Testis (tissue), 3 donors: ENCODE results near the gene TGM3. TPM values are rescaled to one million over a fixed set of nuclear protein-coding genes. Genes with fewer than 3 reads are reported as not detected.

Experiments used
- DNase-seq: peaks from one replicate; pipeline ENCODE4 v3.0.0-alpha.2; 2019
- H3K27ac ChIP-seq, 2 donors: fragments of 200-600 bp; sonication (generic); one replicate each; pipeline ENCODE4 v1.5.1; 2019
- H3K27me3 ChIP-seq: fragments of 200-600 bp; sonication (generic); one replicate; pipeline ENCODE4 v1.5.1; 2019
- H3K36me3 ChIP-seq: fragments of 200-600 bp; sonication (generic); one replicate; pipeline ENCODE4 v1.5.1; 2017; ENCODE audit warnings: low read depth; ENCODE audit errors: missing control alignments
- H3K4me1 ChIP-seq: fragments of 200-600 bp; sonication (generic); one replicate; pipeline ENCODE4 v1.5.1; 2019
- H3K4me3 ChIP-seq, 2 donors: fragments of 200-600 bp; sonication (generic); one replicate each; pipeline ENCODE4 v1.5.1; 2017 to 2019
- H3K9me3 ChIP-seq: fragments of 200-600 bp; sonication (generic); one replicate; pipeline ENCODE4 v1.5.1; 2017
- POLR2A ChIP-seq: fragments of 450-650 bp; IDR thresholded peaks from one replicate; pipeline ENCODE4 v1.6.1; 2017; ENCODE audit warnings: antibody characterized with exemption, mild to moderate bottlenecking, moderate library complexity
- WGBS, 2 donors: methylation state at CpG; one replicate each; pipeline ENCODE4 v1.1.5; 2018; 5-methylcytosine and 5-hydroxymethylcytosine counted together
- intact Hi-C: fragments of 100-400 bp; cut with DNase I; formaldehyde crosslinking; loops from one replicate; pipeline ENCODE4 v1.15.1; 2023; ENCODE audit warnings: low total_unique reads
- polyA plus RNA-seq: library from polyadenylated mRNA; stranded (reverse); fragments of 350-450 nt; fragmentation: Illumina TruSeq; extraction: RNeasy Lipid Tissue Mini Kit (QIAGEN cat#74804); gene quantifications from one replicate; pipeline ENCODE4 v1.2.3, GENCODE V29; 2014; ENCODE audit warnings: low read depth, low replicate concordance; ENCODE audit not compliant: insufficient read depth
- total RNA-seq, 2 donors: library from RNA; depleted of rRNA; stranded (reverse); fragments of >200 nt; gene quantifications; one replicate each; pipeline ENCODE4 v1.2.3, GENCODE V29; 2016
- TF ChIP-seq, protein P1 (sequence below), 3 experiments: fragments of 450-650 bp in 2 of 3; fragments of 200-600 bp in 1 of 3; sonication (generic) in 1 of 3; IDR thresholded peaks; one replicate each; pipeline ENCODE4 v1.5.1; 2016 to 2019; ENCODE audit warnings: antibody characterized with exemption in 3 of 3, mild to moderate bottlenecking in 2 of 3, moderate library complexity in 1 of 3

TGM3 gene
- total and polyA plus RNA-seq, 3 donors from 2014 or later, result 2.6 to 4.9 (median 3.1) TPM

DNA sequence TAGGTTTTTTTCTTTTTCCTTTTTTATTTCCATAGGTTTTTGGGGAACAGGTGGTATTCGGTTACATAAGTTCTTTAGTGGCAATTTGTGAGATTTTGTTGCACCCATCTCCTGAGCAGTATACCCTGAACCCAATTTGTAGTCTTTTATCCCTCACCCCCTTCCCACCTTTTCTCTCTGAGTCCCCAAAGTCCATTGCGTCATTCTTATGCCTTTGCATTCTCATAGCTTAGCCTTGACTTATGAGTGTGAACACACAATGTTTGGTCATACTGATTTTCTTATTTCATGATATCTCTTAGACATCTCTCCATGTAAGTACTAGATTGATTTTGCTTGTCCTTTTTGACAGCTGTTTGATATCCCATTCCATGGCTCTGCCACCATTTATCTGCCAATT lies 27.2 kb downstream of the TGM3 start:
- H3K27me3 ChIP-seq, result no peaks in the 10 kb centered on the region
- no peak for TF ChIP-seq POLR2A
- TF ChIP-seq, protein P1, sequence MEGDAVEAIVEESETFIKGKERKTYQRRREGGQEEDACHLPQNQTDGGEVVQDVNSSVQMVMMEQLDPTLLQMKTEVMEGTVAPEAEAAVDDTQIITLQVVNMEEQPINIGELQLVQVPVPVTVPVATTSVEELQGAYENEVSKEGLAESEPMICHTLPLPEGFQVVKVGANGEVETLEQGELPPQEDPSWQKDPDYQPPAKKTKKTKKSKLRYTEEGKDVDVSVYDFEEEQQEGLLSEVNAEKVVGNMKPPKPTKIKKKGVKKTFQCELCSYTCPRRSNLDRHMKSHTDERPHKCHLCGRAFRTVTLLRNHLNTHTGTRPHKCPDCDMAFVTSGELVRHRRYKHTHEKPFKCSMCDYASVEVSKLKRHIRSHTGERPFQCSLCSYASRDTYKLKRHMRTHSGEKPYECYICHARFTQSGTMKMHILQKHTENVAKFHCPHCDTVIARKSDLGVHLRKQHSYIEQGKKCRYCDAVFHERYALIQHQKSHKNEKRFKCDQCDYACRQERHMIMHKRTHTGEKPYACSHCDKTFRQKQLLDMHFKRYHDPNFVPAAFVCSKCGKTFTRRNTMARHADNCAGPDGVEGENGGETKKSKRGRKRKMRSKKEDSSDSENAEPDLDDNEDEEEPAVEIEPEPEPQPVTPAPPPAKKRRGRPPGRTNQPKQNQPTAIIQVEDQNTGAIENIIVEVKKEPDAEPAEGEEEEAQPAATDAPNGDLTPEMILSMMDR (IDR thresholded peaks at IDR 0.05), result no peak
- no peak overlapping the region for H3K4me3 ChIP-seq
- intact Hi-C loops, result no loop called here
- DNase-seq, result no peak
- H3K36me3 ChIP-seq, result no peaks in the 10 kb centered on the region
- WGBS, 2 donors, result 96 to 98% methylated on average over 2 of the region's 2 CpGs
- no peaks in the 10 kb centered on the region for H3K4me1 ChIP-seq
- H3K27ac ChIP-seq, result no peak overlapping the region
- H3K9me3 ChIP-seq, result no peaks in the 10 kb centered on the region

DNA sequence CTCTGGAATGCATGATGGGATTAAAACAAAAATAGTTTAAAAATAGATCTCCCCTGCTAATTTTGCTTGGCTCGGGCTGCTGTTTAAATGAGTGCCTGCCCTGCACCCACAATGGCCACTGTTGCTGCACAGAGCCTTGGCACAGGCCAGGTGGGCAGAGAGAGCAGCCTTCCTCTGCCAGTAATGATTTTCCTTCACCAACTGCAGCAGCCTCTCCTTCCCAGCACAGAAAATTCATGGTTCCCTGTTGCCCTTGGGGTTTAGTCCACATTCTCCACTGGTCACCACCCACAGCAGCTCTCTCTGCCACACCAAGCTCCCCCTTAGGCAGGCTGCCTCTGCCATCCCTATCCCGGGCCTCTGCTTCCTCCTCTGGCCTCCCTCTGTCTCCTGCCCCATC lies 30.2 kb downstream of the TGM3 start:
- TF ChIP-seq, protein P1 (IDR thresholded peaks at IDR 0.05), result no peak
- TF ChIP-seq POLR2A, result no peak

DNA sequence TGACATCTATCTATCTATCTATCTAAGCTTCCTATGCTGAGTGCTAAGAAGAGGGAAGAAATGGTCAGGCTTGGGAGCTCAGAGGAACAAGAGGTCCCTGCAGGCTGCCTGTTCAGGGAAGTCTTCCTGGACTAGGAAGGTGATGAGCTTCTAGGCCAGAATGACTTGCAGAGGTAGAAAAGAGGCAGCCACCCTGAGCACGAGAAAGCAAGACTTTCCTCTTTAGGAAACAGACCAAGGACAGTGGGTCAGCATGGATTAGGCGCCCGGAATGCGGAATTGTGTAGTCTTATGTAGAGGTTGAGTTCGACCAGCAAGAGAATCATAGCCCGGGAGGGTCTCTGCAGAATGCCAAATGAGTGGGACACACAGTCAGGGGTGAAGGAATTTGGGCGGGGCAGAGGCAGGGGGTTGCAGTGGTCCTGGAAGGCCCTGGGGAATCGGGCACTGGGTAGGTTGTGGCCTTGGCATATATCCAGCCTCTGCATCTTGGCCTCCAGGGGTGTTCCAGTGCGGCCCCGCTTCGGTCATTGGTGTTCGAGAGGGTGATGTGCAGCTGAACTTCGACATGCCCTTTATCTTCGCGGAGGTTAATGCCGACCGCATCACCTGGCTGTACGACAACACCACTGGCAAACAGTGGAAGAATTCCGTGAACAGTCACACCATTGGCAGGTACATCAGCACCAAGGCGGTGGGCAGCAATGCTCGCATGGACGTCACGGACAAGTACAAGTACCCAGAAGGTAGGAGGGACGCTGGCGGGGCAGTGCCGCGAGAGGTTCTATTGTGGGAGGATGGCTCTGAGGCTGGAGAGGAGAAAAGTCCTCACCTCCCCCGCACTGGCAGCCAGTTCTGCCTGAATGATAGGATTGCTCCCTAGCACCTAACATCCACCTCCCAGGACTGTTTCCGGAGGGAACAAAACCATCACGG lies 32.1 kb downstream of the TGM3 start:
- Histone ChIP-seq H3K27me3 (no peaks in the 10 kb centered on the region), H3K27ac (no peak overlapping the region), H3K4me1 (no peaks in the 10 kb centered on the region), H3K36me3 (no peaks in the 10 kb centered on the region), H3K4me3 (no peak overlapping the region), H3K9me3 (no peaks in the 10 kb centered on the region)
- intact Hi-C loops, result no loop called here
- no peak for TF ChIP-seq POLR2A
- TF ChIP-seq, protein P1 (IDR thresholded peaks at IDR 0.05), result no peak
- WGBS, 2 donors, result 70 to 82% methylated on average over 29 to 30 of the region's 30 CpGs
- no peak for DNase-seq

More for the DNA sequence above, 30.2 kb downstream of the TGM3 start:
- no peaks in the 10 kb centered on the region for H3K27me3 ChIP-seq
- H3K36me3 ChIP-seq, result no peaks in the 10 kb centered on the region
- DNase-seq, result no peak
- no peak overlapping the region for H3K27ac ChIP-seq
- no peaks in the 10 kb centered on the region for H3K4me1 ChIP-seq
- H3K9me3 ChIP-seq, result no peaks in the 10 kb centered on the region
- 61 to 84% methylated on average over 2 of the region's 2 CpGs for WGBS, 2 donors
- no peak overlapping the region for H3K4me3 ChIP-seq
- intact Hi-C loops, result no loop called here

DNA sequence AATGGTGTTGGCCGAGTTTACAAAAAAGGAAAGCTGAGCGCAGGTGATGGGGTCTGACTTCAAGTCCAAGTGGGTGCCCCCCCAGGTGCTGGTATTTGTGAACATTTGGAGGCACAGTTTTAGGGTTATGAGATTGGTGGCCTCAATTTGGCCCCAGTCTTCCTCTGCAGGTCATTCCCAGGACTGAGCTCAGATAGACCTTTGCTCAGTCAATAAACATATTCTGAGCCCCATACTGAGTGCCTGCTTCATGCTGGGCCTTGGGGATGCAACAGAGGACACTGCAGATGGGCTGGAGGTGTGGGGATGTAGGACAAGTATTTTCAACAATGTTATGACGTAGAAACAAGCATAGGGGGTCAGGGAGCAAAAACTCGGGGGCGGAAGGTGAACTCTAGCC lies 33.5 kb downstream of the TGM3 start:
- Histone ChIP-seq H3K4me3 (no peak overlapping the region), H3K27me3 (no peaks in the 10 kb centered on the region), H3K27ac (no peak overlapping the region), H3K36me3 (no peaks in the 10 kb centered on the region), H3K9me3 (no peaks in the 10 kb centered on the region), H3K4me1 (no peaks in the 10 kb centered on the region)
- no peak for DNase-seq
- TF ChIP-seq, protein P1 (IDR thresholded peaks at IDR 0.05), result no peak
- no peak for TF ChIP-seq POLR2A
- intact Hi-C loops, result no loop called here
- WGBS, 2 donors, result 81 to 88% methylated on average over 5 of the region's 5 CpGs
